HEK293 (cell line): ENCODE results near the gene GBX1.

Source experiments
- CTCF ChIP-seq: fragments of 450-650 bp; formaldehyde crosslinking; IDR thresholded peaks from 2 replicates; pipeline ENCODE4 v1.5.1; 2016; ENCODE audit warnings: missing biosample characterization, missing genetic modification characterization
- HOXC10 ChIP-seq: sonication (generic); formaldehyde crosslinking; IDR thresholded peaks from 2 replicates; pipeline ENCODE4 v1.8.1; 2023; ENCODE audit warnings: mild to moderate bottlenecking, missing genetic modification reagents
- YY1 ChIP-seq: fragments of 450-650 bp; formaldehyde crosslinking; IDR thresholded peaks from 2 replicates; pipeline ENCODE4 v1.5.1; 2018; ENCODE audit warnings: missing biosample characterization, missing genetic modification characterization
- ZBTB7A ChIP-seq: fragments of 450-650 bp; formaldehyde crosslinking; IDR thresholded peaks from 2 replicates; pipeline ENCODE4 v1.5.1; 2016; ENCODE audit warnings: low read depth, missing biosample characterization, missing genetic modification characterization
- ZNF274 ChIP-seq, 2 experiments: fragments of 200-500 bp in 1 of 2; fragments of 450-650 bp in 1 of 2; sonication (Bioruptor generic) in 1 of 2; formaldehyde crosslinking in 1 of 2; IDR thresholded peaks; 2 replicates each; pipeline versions ENCODE4 v1.5.1 to v1.6.1; 2014 to 2016; ENCODE audit warnings: borderline replicate concordance in 1 of 2, inconsistent platforms in 1 of 2, low read length in 1 of 2, missing biosample characterization in 1 of 2, missing genetic modification characterization in 1 of 2
- ZNF768 ChIP-seq: fragments of 450-650 bp; formaldehyde crosslinking; IDR thresholded peaks from 2 replicates; pipeline ENCODE4 v1.5.1; 2018; ENCODE audit warnings: missing biosample characterization, mild to moderate bottlenecking, missing genetic modification characterization

GRCh38 chr7:151179946-151180345 is 12.5 kb upstream of the GBX1 start:
- TF ChIP-seq CTCF (tag by site-specific recombination), result no peak
- no peak for TF ChIP-seq ZNF768
- TF ChIP-seq ZBTB7A (tag by site-specific recombination), result no peak
- TF ChIP-seq ZNF274 (IDR thresholded peaks at IDR 0.05; ENCODE audit: low read length), result no peak
- TF ChIP-seq ZNF274 (tag by site-specific recombination; IDR thresholded peaks at IDR 0.05; ENCODE audit: borderline replicate concordance), result no peak
- no peak for TF ChIP-seq HOXC10 (CRISPR knock-in tag)
- TF ChIP-seq YY1, result no peak
